OCI-LY1 (cell line): Measurements from ENCODE around the gene IKZF3.

Experiments used
- CTCF ChIP-seq: fragments of 200-600 bp; sonication (generic), shearing (Covaris generic); IDR thresholded peaks from 2 replicates; pipeline ENCODE4 v1.5.1; 2017; ENCODE audit warnings: mild to moderate bottlenecking, antibody characterized with exemption, low read length, moderate library complexity, mixed read lengths
- EZH2 ChIP-seq: fragments of 200-600 bp; sonication (generic), shearing (Covaris generic); IDR thresholded peaks from 2 replicates; pipeline ENCODE4 v1.8.0; 2017; ENCODE audit warnings: borderline replicate concordance, mixed run types, mild to moderate bottlenecking, antibody characterized with exemption, low read length, moderate library complexity, mixed read lengths

- TF ChIP-seq EZH2, result no peak
- TF ChIP-seq CTCF, result no peak
These were observed 70.7 kb downstream of the IKZF3 start for GRCh38 chr17:39793301-39793872.
